ENCODE results near the gene WFS1.
A peak's percentile ranks its signal among the peaks of the same experiment; 100 is the strongest.

The WFS1 gene

DNA sequence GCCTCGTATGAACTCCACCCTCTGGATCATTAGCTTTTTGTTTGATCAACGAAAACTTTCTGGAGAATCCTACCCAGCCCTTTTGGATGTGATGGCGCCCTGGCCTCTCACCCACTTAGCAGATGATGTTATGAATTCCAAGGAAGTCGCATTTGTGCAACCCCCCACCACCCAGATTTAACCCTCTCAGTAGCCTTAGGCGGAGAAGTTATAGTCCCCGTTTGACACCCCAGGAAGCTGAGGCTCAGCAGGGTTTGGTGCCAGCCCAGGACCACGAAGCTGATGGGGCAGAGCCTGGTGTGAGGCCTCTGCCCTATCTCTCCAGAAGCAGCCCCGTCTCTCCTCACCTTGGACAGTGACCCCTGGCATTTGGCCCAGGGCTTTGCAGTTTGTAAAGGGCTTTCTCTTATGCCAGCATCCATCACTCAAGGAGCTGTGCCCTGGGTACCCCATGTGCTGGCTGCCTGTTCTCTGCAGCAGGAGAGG is 1.0 kb downstream of the WFS1 start:
- DNase-seq (ENCODE audit: insufficient read length, low spot score) (no peak), FAIRE-seq (no peak)
- no peak for TF ChIP-seq PAX5 (IDR thresholded peaks at IDR 0.05; ENCODE audit: insufficient read depth, low read length, severe bottlenecking)
- TF ChIP-seq POLR2AphosphoS5 (IDR thresholded peaks at IDR 0.05; ENCODE audit: low read depth, low read length) = no peak
- TF ChIP-seq POLR2A (IDR thresholded peaks at IDR 0.05; ENCODE audit: low read depth, low read length) = no peak
- no peak for TF ChIP-seq POU2F2 (IDR thresholded peaks at IDR 0.05; ENCODE audit: low read depth, low read length)
- no peak for TF ChIP-seq SPI1 (IDR thresholded peaks at IDR 0.05; ENCODE audit: low read depth, low read length)
- TF ChIP-seq TAF1 (IDR thresholded peaks at IDR 0.05; ENCODE audit: low read depth, low read length) = no peak

DNA sequence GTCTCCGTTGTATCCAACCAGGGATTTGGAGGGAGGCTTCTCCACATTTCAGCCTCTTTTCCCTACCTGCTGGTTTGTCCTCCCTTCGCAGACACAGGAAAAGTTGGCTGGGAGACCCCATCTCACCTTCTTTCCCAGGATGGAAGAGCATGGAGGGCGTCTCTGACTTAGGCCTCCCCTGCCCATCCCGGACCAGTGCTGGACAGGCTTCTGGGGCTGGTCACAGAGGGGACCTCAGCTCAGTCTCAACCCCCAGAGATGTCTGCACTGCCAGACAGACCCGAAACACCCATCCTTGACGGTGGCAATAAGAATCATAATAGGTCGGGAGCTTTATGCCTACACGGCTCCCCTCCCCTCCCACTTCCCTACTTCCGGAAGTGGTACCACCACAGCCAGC is 1.6 kb downstream of the WFS1 start:
- no peak for DNase-seq (ENCODE audit: insufficient read length, low spot score)
- no peak for TF ChIP-seq POLR2A (IDR thresholded peaks at IDR 0.05; ENCODE audit: low read depth, low read length)
- TF ChIP-seq POU2F2 (IDR thresholded peaks at IDR 0.05; ENCODE audit: low read depth, low read length) = no peak
- no peak for TF ChIP-seq SPI1 (IDR thresholded peaks at IDR 0.05; ENCODE audit: low read depth, low read length)
- TF ChIP-seq TAF1 (IDR thresholded peaks at IDR 0.05; ENCODE audit: low read depth, low read length) = no peak
- TF ChIP-seq POLR2AphosphoS5 (IDR thresholded peaks at IDR 0.05; ENCODE audit: low read depth, low read length) = no peak
- TF ChIP-seq PAX5 (IDR thresholded peaks at IDR 0.05; ENCODE audit: insufficient read depth, low read length, severe bottlenecking) = no peak
- FAIRE-seq = no peak

DNA sequence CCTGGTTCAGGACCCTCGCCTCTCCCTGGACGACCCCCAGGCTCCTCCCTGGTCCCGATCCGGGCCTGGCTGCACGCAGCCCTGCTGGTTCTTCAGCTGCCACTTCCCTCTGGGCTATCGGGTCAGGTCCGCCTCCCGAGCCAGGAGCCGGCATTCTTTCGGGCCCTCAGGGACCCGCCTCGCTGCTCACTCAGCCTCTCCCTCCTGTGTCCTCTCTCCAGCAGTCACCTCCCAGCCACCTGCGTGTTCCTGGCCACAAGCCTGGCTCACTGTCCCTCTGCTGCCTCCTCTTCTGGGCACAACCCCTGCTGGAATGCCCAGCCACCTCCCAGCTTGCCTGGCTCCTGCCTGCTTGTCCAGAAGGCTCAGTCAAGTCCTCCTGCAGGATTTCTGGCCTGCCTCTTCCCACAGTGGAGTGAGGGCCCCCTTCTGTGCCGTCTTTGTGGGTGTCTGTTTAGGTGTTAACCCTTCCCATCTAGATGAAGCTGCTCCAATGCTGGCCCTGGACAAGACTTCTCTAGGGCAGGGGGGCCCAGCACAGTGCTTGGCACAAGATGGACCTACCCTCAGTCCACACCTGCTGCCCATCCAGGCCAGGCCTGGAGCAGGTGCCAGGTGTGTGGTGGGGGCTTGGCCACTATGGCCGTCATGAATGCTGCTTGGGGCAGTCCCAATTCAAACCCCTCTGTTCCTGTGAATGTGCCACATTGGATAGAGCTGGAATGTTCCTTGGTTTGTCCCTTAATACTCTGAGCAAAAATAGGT is 2.2 kb downstream of the WFS1 start:
- TF ChIP-seq POU2F2 (IDR thresholded peaks at IDR 0.05; ENCODE audit: low read depth, low read length) = no peak
- TF ChIP-seq SPI1 (IDR thresholded peaks at IDR 0.05; ENCODE audit: low read depth, low read length) = no peak
- TF ChIP-seq POLR2A (IDR thresholded peaks at IDR 0.05; ENCODE audit: low read depth, low read length) = no peak
- TF ChIP-seq PAX5 (IDR thresholded peaks at IDR 0.05; ENCODE audit: insufficient read depth, low read length, severe bottlenecking) = no peak
- TF ChIP-seq TAF1 (IDR thresholded peaks at IDR 0.05; ENCODE audit: low read depth, low read length) = no peak
- TF ChIP-seq POLR2AphosphoS5 (IDR thresholded peaks at IDR 0.05; ENCODE audit: low read depth, low read length) = no peak
- FAIRE-seq = no peak
- no peak for DNase-seq (ENCODE audit: insufficient read length, low spot score)

DNA sequence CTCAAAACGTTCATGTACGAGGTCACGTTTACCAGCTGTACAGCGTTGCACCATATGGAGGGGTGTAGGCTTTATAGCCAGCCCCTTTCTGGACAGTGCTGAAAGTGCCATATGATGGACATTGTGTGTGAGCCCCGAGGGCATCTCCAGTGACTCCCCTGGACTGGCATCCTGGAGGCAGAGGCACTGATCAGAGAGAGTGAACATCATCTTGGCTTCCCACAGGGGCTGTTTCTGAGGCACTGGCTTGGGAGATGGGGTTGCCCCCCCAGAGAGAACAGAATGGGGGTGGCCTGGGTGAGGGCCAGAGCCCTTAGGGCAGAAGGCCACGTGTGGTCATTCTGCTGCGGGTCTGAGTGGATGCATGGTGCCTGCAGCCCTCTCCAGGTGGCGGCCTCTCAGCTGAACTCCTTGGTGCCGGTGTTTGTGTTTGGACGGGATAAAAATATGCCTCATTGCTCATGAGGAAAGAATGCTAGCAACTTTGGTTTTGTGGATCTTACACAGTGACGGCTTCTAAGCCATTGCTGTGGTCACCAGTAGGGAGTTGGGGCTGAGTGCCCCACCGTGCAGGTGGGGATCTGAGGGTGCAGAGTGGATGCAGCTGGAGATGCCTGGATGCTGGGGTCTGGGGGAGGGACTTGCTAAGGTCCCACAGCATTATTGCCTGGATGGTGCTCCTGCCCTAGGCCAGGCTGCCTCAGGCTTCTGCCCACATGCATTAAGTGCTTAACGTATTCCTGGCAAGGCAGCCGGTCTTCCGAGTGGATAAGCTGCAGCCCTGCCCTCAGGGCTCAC is 3.4 kb downstream of the WFS1 start:
- FAIRE-seq (peak; percentile 16), DNase-seq (ENCODE audit: insufficient read length, low spot score) (no peak)

DNA sequence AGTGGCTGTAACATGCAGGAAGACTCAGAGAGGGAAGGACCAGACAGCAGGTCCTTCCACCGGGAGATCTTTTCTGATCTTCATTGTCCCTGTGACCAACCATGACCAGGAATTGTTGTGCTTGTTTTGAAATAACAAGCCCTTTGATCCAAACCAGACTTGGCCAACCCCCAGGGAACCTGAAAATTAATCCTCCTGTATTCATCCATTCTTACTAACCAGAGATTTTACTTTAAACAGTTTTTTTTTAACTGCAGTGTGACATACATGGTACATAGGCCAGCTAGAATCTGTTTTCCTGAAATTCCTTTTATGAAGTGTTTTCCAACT is 4.0 kb downstream of the WFS1 start:
- DNase-seq (ENCODE audit: insufficient read length, low spot score) (no peak), FAIRE-seq (no peak)
- TF ChIP-seq SPI1 (IDR thresholded peaks at IDR 0.05; ENCODE audit: low read depth, low read length) = no peak
- no peak for TF ChIP-seq POU2F2 (IDR thresholded peaks at IDR 0.05; ENCODE audit: low read depth, low read length)
- no peak for TF ChIP-seq TAF1 (IDR thresholded peaks at IDR 0.05; ENCODE audit: low read depth, low read length)
- no peak for TF ChIP-seq POLR2A (IDR thresholded peaks at IDR 0.05; ENCODE audit: low read depth, low read length)
- TF ChIP-seq PAX5 (IDR thresholded peaks at IDR 0.05; ENCODE audit: insufficient read depth, low read length, severe bottlenecking) = no peak
- no peak for TF ChIP-seq POLR2AphosphoS5 (IDR thresholded peaks at IDR 0.05; ENCODE audit: low read depth, low read length)

More for the DNA sequence above, 3.4 kb downstream of the WFS1 start:
- TF ChIP-seq POU2F2 (IDR thresholded peaks at IDR 0.05; ENCODE audit: low read depth, low read length) (no peak), SPI1 (IDR thresholded peaks at IDR 0.05; ENCODE audit: low read depth, low read length) (no peak), POLR2AphosphoS5 (IDR thresholded peaks at IDR 0.05; ENCODE audit: low read depth, low read length) (no peak), TAF1 (IDR thresholded peaks at IDR 0.05; ENCODE audit: low read depth, low read length) (no peak), PAX5 (IDR thresholded peaks at IDR 0.05; ENCODE audit: insufficient read depth, low read length, severe bottlenecking) (no peak), POLR2A (IDR thresholded peaks at IDR 0.05; ENCODE audit: low read depth, low read length) (no peak)

DNA sequence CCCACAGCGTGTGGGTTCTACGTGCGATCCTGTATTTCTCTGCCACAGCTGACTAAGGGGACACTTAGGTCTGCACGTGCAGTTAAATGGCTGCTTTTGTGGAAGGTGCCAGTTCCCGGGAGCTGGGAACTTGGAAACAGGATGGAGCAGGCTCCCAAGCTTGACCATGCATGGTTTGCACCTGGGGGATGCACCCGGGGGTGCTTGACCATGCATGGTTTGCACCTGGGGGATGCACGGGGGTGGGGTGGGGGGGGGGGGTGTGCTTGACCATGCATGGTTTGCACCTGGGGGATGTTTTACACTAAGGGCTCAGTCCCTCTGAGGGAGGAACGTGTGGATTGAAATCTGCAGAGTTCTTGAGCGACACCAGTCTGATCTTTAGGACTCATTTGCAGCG is 5.7 kb downstream of the WFS1 start:
- DNase-seq (ENCODE audit: insufficient read length, low spot score) (no peak), FAIRE-seq (peak; percentile 16)
- no peak for TF ChIP-seq PAX5 (IDR thresholded peaks at IDR 0.05; ENCODE audit: insufficient read depth, low read length, severe bottlenecking)
- no peak for TF ChIP-seq TAF1 (IDR thresholded peaks at IDR 0.05; ENCODE audit: low read depth, low read length)
- TF ChIP-seq POU2F2 (IDR thresholded peaks at IDR 0.05; ENCODE audit: low read depth, low read length) = no peak
- no peak for TF ChIP-seq POLR2A (IDR thresholded peaks at IDR 0.05; ENCODE audit: low read depth, low read length)
- TF ChIP-seq POLR2AphosphoS5 (IDR thresholded peaks at IDR 0.05; ENCODE audit: low read depth, low read length) = no peak
- TF ChIP-seq SPI1 (IDR thresholded peaks at IDR 0.05; ENCODE audit: low read depth, low read length) = no peak

DNA sequence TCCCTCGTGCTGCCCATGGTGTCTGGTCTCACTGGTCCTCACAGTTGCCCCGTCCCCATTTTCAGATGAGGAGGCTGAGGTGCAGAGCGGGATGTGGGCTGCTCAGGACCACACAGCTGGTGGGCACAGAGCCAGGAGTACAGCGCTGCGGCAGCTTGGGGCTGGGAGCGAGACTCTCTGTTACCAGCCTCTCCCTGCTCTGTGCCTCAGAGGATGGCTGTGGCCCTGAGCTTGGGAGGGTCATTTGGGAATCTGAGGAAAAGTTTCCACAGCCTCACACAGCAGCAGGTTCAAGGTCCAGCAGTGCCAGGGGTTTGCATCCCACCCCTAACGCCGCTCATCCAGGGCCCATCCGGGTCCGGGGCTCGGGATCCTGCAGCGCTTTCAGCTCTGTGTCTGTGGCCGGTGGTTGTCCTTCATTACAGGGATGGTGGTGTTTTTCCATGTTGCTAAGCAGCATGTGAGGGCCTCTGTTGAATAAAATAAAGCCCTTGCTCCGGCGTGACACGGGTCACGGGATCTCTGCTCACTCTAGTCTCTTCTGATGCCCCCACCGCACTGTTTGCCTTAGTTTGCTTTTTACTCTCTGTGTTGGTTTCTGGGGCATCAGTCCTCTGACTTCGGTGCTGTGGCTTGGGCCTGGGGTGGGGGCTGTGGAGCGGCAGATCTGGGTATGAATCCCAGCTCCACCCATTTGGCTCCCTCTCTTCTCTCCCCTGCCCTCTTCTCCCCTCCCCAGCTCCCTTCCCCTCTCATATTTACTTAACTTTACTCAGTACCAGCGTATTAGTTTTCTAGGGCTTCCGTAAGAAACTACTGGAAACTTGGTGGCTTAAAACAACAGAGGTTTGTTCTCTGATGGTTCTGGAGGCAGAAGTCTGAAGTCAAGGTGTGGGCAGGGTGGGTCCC is 6.5 kb downstream of the WFS1 start:
- TF ChIP-seq TAF1 (IDR thresholded peaks at IDR 0.05; ENCODE audit: low read depth, low read length) (no peak), POLR2AphosphoS5 (IDR thresholded peaks at IDR 0.05; ENCODE audit: low read depth, low read length) (no peak), PAX5 (IDR thresholded peaks at IDR 0.05; ENCODE audit: insufficient read depth, low read length, severe bottlenecking) (no peak), POU2F2 (IDR thresholded peaks at IDR 0.05; ENCODE audit: low read depth, low read length) (no peak), POLR2A (IDR thresholded peaks at IDR 0.05; ENCODE audit: low read depth, low read length) (no peak), SPI1 (IDR thresholded peaks at IDR 0.05; ENCODE audit: low read depth, low read length) (no peak)
- FAIRE-seq (no peak), DNase-seq (ENCODE audit: insufficient read length, low spot score) (no peak)

DNA sequence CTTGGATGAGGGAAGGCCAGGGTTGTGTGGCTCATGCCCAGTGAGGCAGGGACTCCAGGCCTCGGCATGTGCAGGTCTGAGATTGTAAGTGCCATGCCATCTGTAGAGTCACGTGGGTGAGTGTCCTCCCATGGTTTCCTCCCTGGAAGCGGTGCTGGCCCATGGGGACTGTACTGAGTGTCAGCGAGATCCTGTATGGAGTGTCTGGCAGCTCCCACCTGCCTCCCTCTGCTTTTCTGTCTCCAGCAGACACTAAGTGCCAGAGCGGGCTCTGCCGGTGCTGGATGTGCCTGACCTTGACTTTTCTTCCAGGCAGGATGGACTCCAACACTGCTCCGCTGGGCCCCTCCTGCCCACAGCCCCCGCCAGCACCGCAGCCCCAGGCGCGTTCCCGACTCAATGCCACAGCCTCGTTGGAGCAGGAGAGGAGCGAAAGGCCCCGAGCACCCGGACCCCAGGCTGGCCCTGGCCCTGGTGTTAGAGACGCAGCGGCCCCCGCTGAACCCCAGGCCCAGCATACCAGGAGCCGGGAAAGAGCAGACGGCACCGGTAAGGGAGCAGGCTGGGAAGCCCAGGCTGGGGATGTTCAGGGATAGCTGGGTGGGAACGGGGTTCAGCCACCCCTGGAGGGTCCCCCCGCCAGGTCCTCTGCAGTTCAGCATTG is 7.6 kb downstream of the WFS1 start:
- TF ChIP-seq TAF1 (IDR thresholded peaks at IDR 0.05; ENCODE audit: low read depth, low read length) (no peak), POU2F2 (IDR thresholded peaks at IDR 0.05; ENCODE audit: low read depth, low read length) (no peak), POLR2AphosphoS5 (IDR thresholded peaks at IDR 0.05; ENCODE audit: low read depth, low read length) (no peak), SPI1 (IDR thresholded peaks at IDR 0.05; ENCODE audit: low read depth, low read length) (no peak)
- DNase-seq (ENCODE audit: insufficient read length, low spot score) (no peak), FAIRE-seq (no peak)
